ENCODE measurements around the gene PTPRH.
"Not testable (repeated sequence)": the region's sequence is repeated elsewhere in the genome, so short reads cannot be mapped to it uniquely, and the experiment has no call there.

PTPRH gene

DNA sequence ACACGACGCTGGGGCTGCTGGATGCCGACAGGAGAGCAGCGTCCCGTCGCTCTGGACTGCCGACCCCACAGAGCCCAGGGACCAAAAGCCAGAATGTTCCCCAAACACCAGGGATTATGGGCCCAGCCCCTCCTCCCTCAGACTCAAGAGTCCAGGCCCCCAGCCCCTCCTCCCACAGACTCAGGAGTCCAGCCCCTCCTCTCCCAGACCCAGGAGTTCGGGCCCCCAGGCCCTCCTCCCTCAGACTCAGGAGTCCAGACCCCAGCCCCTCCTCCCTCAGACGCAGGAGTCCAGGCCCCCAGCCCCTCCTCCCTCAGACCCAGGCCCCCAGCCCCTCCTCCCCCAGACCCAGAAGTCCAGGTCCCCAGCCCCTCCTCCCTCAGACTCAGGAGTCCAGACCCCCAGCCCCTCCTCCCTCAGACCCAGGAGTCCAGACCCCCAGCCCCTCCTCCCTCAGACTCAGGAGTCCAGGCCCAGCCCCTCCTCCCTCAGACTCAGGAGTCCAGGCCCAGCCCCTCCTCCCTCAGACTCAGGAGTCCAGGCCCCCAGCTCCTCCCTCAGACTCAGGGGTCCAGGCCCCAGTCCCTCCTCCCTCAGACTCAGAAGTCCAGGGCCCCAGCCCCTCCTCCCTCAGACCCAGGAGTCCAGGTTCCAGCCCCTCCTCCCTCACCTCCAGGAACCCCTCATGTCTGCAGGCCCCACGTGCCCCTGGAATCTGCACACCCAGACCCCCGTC is 15.5 kb upstream of the PTPRH start:
- H3K27me3 Mint-ChIP-seq (ENCODE audit: low read depth); DNase-seq (ENCODE audit: low spot score); H3K9me3 Mint-ChIP-seq; H3K27ac Mint-ChIP-seq; H3K4me3 Mint-ChIP-seq; H3K4me1 Mint-ChIP-seq (ENCODE audit: low read depth): not testable (repeated sequence)
- peaks cover 37% of the 10 kb centered on the region for H3K36me3 Mint-ChIP-seq (ENCODE audit: low read depth)

DNA sequence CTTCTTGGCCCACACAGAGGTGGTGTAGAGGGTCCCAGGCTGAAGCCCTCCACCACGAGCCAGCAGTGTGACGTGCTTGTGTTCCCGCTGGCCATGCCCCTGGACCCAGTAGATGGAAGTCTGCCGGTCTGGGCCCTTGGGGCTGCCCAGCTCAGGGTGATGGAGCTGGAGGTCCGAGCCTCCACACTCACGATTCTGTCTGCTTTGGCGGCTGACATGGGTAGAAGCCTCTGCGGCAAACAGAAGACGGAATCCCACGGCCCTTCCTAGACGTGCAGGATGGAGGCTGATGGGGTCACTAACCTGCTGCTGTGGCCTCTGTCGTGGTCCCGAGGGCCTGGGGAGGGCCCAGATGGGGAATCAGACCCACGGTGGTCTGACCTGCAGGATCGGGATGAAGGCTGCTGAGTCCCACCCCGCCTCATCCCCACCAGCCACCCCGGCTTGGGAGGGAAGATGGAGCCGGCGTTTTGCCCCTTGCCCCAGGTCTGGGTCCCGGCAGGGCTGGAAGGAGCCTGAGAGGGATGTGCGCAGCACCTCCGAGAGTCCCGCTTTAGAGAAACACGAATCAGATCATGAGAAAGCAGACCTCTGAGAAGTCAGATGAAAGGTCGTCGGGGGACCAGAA is 14.9 kb upstream of the PTPRH start:
- no peaks in the 10 kb centered on the region for H3K27me3 Mint-ChIP-seq (ENCODE audit: low read depth)
- H3K36me3 Mint-ChIP-seq (ENCODE audit: low read depth): peaks cover 36% of the 10 kb centered on the region
- DNase-seq (ENCODE audit: low spot score): no peak
- H3K27ac Mint-ChIP-seq: no peak overlapping the region
- no peaks in the 10 kb centered on the region for H3K4me1 Mint-ChIP-seq (ENCODE audit: low read depth)
- H3K4me3 Mint-ChIP-seq: no peak overlapping the region
- H3K9me3 Mint-ChIP-seq: no peaks in the 10 kb centered on the region

DNA sequence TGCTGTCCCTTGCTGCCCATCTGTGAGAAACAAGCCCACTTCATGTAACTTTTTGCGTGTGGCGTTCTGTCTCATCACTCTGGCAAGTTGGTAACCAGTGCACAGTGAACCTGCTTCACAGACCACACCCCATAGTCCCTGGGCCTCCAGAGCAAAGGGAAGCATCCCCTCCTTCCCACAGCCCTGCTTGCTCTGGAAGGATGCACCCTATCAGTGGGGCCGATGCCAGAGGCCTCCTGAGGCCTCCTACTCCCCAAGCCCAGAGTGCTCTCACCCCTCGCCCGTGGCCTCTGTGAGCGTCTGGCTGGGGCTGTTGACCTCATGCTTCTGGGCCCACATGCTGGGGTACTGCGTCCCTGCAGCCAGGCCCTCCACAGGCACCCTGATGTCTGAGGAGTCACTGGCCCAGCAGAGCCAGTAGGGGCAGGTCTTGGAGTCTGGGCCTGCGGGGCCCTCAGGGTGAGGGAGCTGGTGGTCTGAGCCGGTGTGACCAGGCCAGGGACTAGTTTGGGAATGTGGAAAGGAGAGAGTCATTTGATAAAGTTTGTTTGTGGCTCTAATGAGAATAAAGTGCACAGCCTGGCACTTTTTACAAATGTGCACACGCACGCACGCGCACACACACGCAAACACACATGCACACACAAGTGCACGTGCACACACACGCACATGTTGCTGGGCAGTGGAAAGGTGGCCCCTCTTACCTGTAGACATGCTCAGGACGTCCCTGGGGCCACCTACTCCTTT is 14.2 kb upstream of the PTPRH start:
- Mint-ChIP-seq H3K4me3 (no peak overlapping the region), H3K4me1 (ENCODE audit: low read depth) (no peaks in the 10 kb centered on the region), H3K9me3 (no peaks in the 10 kb centered on the region), H3K27me3 (ENCODE audit: low read depth) (no peaks in the 10 kb centered on the region), H3K36me3 (ENCODE audit: low read depth) (peaks cover 31% of the 10 kb centered on the region), H3K27ac (no peak overlapping the region)
- no peak for DNase-seq (ENCODE audit: low spot score)

DNA sequence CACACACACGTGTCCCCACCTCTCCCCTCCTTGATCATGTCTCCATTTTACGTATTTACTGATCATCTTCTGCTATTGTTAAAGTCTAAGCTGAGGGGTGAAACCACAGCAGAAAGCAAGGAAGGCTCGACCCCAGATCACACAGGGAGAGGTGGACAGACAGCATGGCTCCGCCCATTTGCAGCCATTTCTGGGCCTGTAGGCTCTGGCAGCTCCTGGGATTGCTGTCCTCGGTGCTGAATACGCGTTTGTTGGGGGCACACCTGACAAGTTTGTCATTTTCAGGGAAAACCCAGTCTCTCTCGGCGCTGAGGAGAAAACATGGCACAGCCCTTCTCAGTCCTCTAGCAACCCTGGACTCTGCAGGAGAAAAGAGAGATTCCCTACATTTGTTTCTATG is 11.2 kb upstream of the PTPRH start:
- peaks cover 10% of the 10 kb centered on the region for H3K4me1 Mint-ChIP-seq (ENCODE audit: low read depth)
- no peaks in the 10 kb centered on the region for H3K9me3 Mint-ChIP-seq

DNA sequence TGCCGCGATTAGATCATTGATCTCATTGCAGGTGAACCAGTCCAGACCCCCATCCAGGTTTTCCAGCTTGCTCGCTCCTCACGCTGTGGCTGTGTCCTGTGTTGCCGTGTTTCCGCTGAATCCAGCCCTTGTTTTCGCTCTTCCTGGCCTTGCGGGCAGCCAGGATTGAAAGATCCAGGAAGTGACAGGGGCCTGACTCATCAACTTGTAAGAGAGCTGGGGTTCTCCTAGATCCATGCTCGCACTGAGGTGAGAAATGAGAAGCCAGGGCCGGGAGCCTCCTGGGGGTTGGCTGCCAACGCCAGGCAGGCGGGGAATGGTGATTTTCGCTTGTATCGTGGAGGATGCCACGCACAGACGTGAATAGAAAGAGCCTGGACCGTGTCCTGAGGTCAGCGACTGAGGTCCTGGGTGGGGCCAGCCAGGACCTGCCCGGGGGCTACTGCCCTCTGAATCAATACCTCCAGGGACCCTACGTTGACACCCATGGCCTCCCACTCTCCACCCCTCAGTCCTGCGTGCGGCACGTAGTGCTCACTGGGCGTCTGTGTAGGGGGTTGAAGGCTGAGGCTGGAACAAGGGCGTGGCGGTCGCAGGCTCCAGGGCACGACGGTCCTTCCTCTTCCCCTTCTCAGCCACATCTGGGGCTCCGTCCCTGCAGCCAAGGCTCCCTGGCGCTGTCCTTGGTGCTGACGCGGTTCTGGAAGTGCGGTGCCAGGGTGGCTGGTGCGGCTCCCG is 7.3 kb upstream of the PTPRH start:
- Mint-ChIP-seq H3K4me3 (peak overlapping the region; percentile 67), H3K36me3 (ENCODE audit: low read depth) (peaks cover 12% of the 10 kb centered on the region), H3K27ac (no peak overlapping the region), H3K4me1 (ENCODE audit: low read depth) (peaks cover 10% of the 10 kb centered on the region), H3K9me3 (peaks cover 6% of the 10 kb centered on the region), H3K27me3 (ENCODE audit: low read depth) (peaks cover 9% of the 10 kb centered on the region)
- peak; percentile 52 for DNase-seq (ENCODE audit: low spot score)

More for the DNA sequence above, 11.2 kb upstream of the PTPRH start:
- DNase-seq (ENCODE audit: low spot score): no peak
- no peak overlapping the region for H3K4me3 Mint-ChIP-seq
- H3K27me3 Mint-ChIP-seq (ENCODE audit: low read depth): peaks cover 5% of the 10 kb centered on the region
- H3K27ac Mint-ChIP-seq: no peak overlapping the region
- peaks cover 15% of the 10 kb centered on the region for H3K36me3 Mint-ChIP-seq (ENCODE audit: low read depth)

DNA sequence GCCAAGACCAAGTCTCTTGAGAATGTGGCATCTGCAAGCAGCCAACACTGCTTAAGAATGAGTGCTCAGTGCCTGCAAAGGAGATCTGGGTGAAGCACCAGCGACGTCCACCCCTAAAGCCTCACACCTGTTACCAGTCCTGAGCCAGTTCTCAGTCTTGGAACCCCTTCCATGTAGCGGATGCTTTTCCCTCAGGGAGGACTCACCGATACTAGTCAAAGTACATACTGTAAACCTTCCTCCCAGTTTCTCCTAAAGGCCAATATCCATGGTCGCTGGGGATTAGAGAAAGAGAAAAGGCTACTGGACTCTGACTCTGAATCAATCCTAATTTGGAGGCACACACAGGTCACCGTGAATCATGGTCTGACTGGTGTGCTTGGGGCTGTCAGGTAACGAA is 4.2 kb upstream of the PTPRH start:
- H3K9me3 Mint-ChIP-seq: peaks cover 6% of the 10 kb centered on the region
- peaks cover 10% of the 10 kb centered on the region for H3K4me1 Mint-ChIP-seq (ENCODE audit: low read depth)
- no peak overlapping the region for H3K4me3 Mint-ChIP-seq
- no peak overlapping the region for H3K27ac Mint-ChIP-seq
- peaks cover 11% of the 10 kb centered on the region for H3K27me3 Mint-ChIP-seq (ENCODE audit: low read depth)
- peaks cover 2% of the 10 kb centered on the region for H3K36me3 Mint-ChIP-seq (ENCODE audit: low read depth)
- DNase-seq (ENCODE audit: low spot score): no peak

DNA sequence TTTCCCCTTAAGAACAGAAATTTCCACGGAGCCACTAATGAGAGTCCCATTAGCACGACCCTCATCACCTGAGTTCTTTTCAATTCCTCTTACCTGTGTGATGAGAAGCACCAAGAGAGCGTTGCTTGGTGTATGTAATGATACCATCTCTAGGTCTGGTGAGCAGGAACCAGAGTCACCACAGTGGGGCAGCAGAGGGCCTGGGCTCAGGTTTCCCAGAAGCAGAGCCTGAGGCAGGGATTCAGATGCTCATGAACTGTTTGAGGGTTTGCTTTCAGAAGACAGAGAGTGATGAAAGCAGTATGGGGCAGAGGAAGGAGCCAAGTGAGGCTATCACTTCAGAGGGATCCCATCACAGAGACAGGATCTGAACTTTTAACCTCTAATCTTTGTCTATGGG is 3.1 kb upstream of the PTPRH start:
- peaks cover 2% of the 10 kb centered on the region for H3K36me3 Mint-ChIP-seq (ENCODE audit: low read depth)
- no peak for DNase-seq (ENCODE audit: low spot score)
- H3K4me1 Mint-ChIP-seq (ENCODE audit: low read depth): peaks cover 10% of the 10 kb centered on the region
- H3K27me3 Mint-ChIP-seq (ENCODE audit: low read depth): peaks cover 11% of the 10 kb centered on the region
- H3K4me3 Mint-ChIP-seq: no peak overlapping the region
- no peak overlapping the region for H3K27ac Mint-ChIP-seq
- peaks cover 6% of the 10 kb centered on the region for H3K9me3 Mint-ChIP-seq

DNA sequence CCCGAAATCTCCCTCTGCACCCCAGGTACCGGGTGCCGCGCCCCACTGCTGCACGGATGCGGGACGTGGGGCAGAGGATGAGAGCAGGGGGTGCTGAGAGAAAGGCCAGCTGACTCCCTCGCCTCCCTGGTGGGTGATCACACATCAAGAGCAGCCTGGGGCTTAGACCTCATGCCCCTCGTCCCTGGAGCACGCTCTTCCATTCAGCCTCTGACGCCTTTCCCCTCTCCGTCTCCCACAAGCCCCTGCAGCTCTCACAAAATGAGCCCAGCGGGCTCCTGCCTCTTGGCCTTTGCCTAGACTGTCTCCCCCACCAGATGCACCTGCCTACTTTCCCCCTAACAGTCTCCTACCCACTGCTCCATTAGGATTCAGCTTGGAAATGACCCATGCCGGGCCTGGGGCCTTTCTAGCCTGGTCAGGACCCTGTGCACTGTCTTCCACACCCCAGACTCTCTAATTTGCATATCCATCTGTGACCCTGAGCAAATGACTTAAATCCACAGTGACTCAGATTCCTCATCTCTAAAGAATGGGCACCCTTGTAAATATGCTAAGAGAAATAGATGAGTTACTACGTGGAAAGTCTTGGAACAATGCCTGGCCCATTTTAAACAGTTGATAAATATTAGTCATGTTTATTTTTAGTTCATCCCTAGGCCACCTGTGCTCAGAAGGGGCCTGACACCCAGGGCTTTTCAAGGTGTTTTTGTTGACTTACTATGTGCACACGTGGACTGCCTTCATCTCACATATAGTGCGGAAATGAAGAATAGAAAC is 582 bp upstream of the PTPRH start:
- Mint-ChIP-seq H3K36me3 (ENCODE audit: low read depth) (peaks cover 2% of the 10 kb centered on the region), H3K4me1 (ENCODE audit: low read depth) (peaks cover 2% of the 10 kb centered on the region), H3K4me3 (no peak overlapping the region), H3K27me3 (ENCODE audit: low read depth) (peaks cover 6% of the 10 kb centered on the region), H3K27ac (no peak overlapping the region), H3K9me3 (peaks cover 6% of the 10 kb centered on the region)
- DNase-seq (ENCODE audit: low spot score): no peak

DNA sequence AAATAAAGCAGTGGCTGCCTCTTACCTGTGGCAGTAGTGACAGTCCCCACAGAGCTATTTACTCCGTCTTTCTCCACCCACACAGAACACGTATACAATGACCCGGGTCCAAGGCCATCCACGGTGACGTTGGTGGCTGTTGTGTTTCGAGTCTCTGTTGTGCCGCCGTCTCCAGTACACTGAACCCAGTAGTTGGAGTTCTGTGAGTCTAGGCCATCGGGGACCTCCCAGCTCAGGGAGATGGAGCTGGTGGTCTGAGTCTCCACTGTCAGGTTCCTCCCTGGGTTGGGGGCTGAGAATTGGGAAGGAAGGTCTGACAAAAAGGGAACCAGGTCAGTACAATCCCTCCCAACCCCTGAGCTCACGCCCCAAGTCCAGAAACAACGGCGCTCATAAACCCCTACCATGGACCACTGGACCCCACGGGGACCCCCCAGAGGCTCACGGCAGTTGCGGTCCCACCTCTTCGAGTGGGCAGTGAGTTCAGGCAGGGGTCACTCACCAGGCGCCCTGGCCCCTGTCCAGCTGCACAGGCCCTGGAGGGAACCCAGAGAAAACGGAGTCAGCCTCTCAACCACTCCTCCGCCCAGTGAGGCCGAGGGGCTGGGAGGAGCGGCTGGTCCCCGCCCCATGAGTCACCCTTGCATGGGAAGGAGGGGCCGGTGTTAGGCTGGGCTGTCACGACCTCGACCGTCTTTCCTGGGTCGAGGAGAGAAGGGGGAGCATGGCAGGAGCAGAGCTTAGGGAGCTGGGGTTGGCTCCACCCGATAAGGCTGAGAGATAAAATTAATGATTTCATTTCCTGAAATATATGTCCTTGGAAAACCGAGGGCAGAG is 2.4 kb downstream of the PTPRH start:
- Mint-ChIP-seq H3K27ac (peak overlapping the region; percentile 22), H3K9me3 (no peaks in the 10 kb centered on the region), H3K4me1 (ENCODE audit: low read depth) (peaks cover 2% of the 10 kb centered on the region), H3K27me3 (ENCODE audit: low read depth) (peaks cover 5% of the 10 kb centered on the region), H3K36me3 (ENCODE audit: low read depth) (no peaks in the 10 kb centered on the region), H3K4me3 (peak overlapping the region; percentile 25)
- DNase-seq (ENCODE audit: low spot score): peak; percentile 48

DNA sequence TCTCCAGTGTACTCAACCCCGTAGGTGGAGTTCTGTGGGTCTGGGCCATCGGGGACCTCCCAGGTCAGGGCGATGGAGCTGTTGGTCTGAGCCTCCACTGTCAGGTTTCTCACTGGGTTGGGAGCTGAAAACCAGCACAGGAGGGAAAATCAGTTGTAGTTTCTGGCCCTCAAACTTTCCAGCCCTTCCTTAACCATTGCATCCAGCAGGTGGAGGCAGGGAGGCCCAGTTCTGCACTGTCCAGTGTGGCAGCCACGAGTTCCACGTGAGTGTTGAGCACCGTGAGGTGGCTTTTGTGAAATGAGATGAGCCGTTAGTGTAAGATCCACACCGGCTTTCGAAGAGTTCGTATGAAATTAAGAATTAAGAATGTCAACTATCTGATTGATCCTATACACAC is 7.1 kb downstream of the PTPRH start:
- not testable (repeated sequence) for H3K27me3 Mint-ChIP-seq (ENCODE audit: low read depth); DNase-seq (ENCODE audit: low spot score); H3K4me1 Mint-ChIP-seq (ENCODE audit: low read depth); H3K9me3 Mint-ChIP-seq; H3K36me3 Mint-ChIP-seq (ENCODE audit: low read depth); H3K27ac Mint-ChIP-seq; H3K4me3 Mint-ChIP-seq

DNA sequence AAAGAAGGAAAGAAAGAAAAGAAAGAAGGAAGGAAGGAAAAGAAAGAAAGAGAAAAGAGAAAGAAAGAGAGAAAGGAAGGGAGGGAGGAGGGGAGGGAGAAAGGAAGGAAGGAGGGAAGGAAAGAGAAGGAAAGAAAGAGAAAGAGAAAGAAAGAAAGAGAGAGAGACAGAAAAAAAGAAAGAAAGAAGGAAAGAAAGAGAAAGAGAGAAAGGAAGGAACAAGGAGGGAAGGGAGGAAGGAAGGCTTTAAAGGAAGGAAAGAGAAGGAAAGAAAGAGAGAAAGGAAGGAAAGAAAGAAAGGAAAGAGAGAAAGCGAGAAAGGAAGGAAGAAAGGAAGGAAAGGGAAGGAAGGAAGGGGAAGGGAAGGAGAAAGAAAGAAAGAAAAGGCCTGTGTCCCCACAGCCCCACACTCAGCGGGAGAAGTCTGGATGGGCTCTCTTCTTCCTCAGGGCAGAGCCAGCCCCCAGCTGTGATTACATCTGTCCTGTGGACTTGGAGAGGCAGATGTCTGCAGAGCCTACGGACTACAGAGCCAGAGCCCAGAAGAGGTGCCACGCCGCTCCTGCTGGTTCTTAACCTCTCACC is 9.6 kb downstream of the PTPRH start:
- H3K36me3 Mint-ChIP-seq (ENCODE audit: low read depth): no peaks in the 10 kb centered on the region
- no peak overlapping the region for H3K4me3 Mint-ChIP-seq
- H3K27ac Mint-ChIP-seq: no peak overlapping the region
- no peak for DNase-seq (ENCODE audit: low spot score)
- H3K4me1 Mint-ChIP-seq (ENCODE audit: low read depth): no peaks in the 10 kb centered on the region
- H3K27me3 Mint-ChIP-seq (ENCODE audit: low read depth): peaks cover 1% of the 10 kb centered on the region
- no peaks in the 10 kb centered on the region for H3K9me3 Mint-ChIP-seq

DNA sequence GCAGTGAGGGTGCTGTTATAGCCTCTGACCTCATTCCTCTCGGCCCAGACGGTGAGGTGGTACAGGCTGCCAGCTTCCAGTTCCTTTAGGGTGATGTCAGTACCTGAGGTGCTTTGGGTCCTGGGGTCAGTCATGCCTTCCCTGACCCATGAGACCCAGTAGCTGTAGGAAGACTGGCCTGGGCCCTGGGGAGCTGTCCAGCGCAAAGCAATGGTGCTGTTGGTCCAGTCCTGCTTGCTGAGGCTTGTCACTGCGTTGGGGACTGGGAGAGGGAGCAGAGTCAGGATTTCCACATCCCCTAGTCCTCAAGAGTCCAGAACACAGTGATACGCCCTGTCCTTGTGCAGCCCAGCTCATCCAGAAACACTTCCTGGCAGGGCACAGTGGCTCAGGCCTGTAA is 10.7 kb downstream of the PTPRH start:
- Mint-ChIP-seq H3K9me3 (no peaks in the 10 kb centered on the region), H3K4me1 (ENCODE audit: low read depth) (no peaks in the 10 kb centered on the region), H3K27ac (no peak overlapping the region), H3K27me3 (ENCODE audit: low read depth) (no peaks in the 10 kb centered on the region), H3K36me3 (ENCODE audit: low read depth) (no peaks in the 10 kb centered on the region), H3K4me3 (no peak overlapping the region)
- no peak for DNase-seq (ENCODE audit: low spot score)
